ENCODE measurements around the gene FOXP4. TPM values are rescaled to one million over a fixed set of nuclear protein-coding genes. Genes with fewer than 3 reads are reported as not detected.

Gene FOXP4
- total and polyA plus RNA-seq, 2 of the 13 experiments (the other 11 are each of a cell fraction or from before 2014, with no cell fraction given), result 11.0 to 12.4 TPM

GRCh38 chr6:41577356-41578216 lies 31.4 kb downstream of the FOXP4 start (continued):
- TF ChIP-seq ELF1 (CRISPR knock-in tag; IDR thresholded peaks at IDR 0.05) (0 out of 2 replicates have a peak, but pooled peaks have one; percentile 6), SP1 (IDR thresholded peaks at IDR 0.05) (no peak), SP1 (CRISPR knock-in tag; IDR thresholded peaks at IDR 0.05) (no peak), PRMT3 (CRISPR knock-in tag; IDR thresholded peaks at IDR 0.05; ENCODE audit: borderline replicate concordance, low read depth) (no peak), MYNN (CRISPR knock-in tag; IDR thresholded peaks at IDR 0.05; ENCODE audit: low read depth) (no peak), SALL1 (CRISPR knock-in tag; IDR thresholded peaks at IDR 0.05) (no peak), ZFYVE20 (CRISPR knock-in tag; IDR thresholded peaks at IDR 0.05; ENCODE audit: borderline replicate concordance, low read depth) (no peak), CENPBD1 (CRISPR knock-in tag; IDR thresholded peaks at IDR 0.05; ENCODE audit: borderline replicate concordance, low read depth) (0 out of 2 replicates have a peak, but pooled peaks have one; percentile 12), ZNF572 (CRISPR knock-in tag; IDR thresholded peaks at IDR 0.05) (0 out of 2 replicates have a peak, but pooled peaks have one; percentile 19), SMAD1 (CRISPR knock-in tag; IDR thresholded peaks at IDR 0.05; ENCODE audit: borderline replicate concordance, low read depth) (no peak), HOXA7 (CRISPR knock-in tag; IDR thresholded peaks at IDR 0.05) (no peak), MTA1 (CRISPR knock-in tag; IDR thresholded peaks at IDR 0.05; ENCODE audit: borderline replicate concordance) (no peak; the same call in 1 of the 2 replicates), ZNF792 (CRISPR knock-in tag; IDR thresholded peaks at IDR 0.05) (no peak), MTA3 (CRISPR knock-in tag; IDR thresholded peaks at IDR 0.05) (no peak), ZNF263 (CRISPR knock-in tag; IDR thresholded peaks at IDR 0.05) (peak; percentile 15; the same call in 1 of the 2 replicates), ZNF558 (CRISPR knock-in tag; IDR thresholded peaks at IDR 0.05; ENCODE audit: borderline replicate concordance) (no peak), BCL3 (CRISPR knock-in tag; IDR thresholded peaks at IDR 0.05) (no peak), HOXA5 (CRISPR knock-in tag; IDR thresholded peaks at IDR 0.05) (0 out of 2 replicates have a peak, but pooled peaks have one; percentile 43), ZNF740 (CRISPR knock-in tag; IDR thresholded peaks at IDR 0.05) (no peak; the same call in 1 of the 2 replicates), ZNF609 (CRISPR knock-in tag; IDR thresholded peaks at IDR 0.05; ENCODE audit: borderline replicate concordance) (no peak), ELF4 (CRISPR knock-in tag; IDR thresholded peaks at IDR 0.05; ENCODE audit: borderline replicate concordance) (no peak), ZNF501 (CRISPR knock-in tag; IDR thresholded peaks at IDR 0.05) (peak; percentile 74; the same call in 1 of the 2 replicates), CEBPG (CRISPR knock-in tag; IDR thresholded peaks at IDR 0.05) (no peak), ZNF24 (IDR thresholded peaks at IDR 0.05) (no peak)

Measured in HepG2 (cell line).